ENCODE measurements around the gene FLNB.
A peak's percentile ranks its signal among the peaks of the same experiment; 100 is the strongest.

DNA sequence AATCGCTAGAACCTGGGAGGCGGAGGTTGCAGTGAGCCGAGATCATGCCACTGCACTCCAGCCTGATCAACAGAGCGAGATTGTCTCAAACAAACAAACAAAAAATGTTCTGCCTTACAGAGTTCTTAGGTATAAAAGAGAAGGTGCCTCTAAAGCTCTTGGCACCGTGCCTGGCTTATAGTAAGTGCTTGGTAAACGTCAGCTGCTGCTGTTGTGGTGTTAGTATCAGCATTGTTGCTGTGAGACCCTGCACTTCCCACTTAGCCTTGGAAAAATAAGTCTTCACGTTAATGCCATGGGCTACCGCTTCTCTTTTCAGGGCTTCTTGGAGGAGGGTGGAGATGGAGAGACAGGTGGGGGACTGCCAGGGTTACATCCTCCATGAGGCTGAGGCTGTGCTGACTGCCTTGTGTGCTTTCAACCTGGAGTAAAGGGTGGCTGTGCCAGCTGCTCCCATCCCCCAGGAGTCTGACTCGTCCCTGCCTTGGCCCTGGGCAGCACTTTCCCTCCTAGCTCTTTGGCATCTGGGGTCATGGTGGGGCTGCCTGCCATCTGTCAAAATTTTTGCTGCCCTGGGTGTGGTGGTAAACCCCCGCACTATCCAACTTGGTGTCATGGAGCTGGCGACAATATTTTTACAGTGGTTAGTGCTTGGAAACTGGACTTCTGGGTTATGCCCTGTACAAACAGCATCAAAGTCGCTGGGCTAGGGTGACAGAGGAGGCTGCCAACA is 17.8 kb downstream of the FLNB start:
- TF ChIP-seq, protein P1, sequence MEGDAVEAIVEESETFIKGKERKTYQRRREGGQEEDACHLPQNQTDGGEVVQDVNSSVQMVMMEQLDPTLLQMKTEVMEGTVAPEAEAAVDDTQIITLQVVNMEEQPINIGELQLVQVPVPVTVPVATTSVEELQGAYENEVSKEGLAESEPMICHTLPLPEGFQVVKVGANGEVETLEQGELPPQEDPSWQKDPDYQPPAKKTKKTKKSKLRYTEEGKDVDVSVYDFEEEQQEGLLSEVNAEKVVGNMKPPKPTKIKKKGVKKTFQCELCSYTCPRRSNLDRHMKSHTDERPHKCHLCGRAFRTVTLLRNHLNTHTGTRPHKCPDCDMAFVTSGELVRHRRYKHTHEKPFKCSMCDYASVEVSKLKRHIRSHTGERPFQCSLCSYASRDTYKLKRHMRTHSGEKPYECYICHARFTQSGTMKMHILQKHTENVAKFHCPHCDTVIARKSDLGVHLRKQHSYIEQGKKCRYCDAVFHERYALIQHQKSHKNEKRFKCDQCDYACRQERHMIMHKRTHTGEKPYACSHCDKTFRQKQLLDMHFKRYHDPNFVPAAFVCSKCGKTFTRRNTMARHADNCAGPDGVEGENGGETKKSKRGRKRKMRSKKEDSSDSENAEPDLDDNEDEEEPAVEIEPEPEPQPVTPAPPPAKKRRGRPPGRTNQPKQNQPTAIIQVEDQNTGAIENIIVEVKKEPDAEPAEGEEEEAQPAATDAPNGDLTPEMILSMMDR (IDR thresholded peaks at IDR 0.05): no peak
- peak in 1 of 2 donors; percentile 9 for TF ChIP-seq POLR2A (IDR thresholded peaks at IDR 0.05)

Data from adrenal gland (tissue), 5 donors.